WTC11 (cell line): ENCODE measurements around the gene BLMH. TPM values are rescaled to one million over a fixed set of nuclear protein-coding genes. Genes with fewer than 3 reads are reported as not detected.

Experiments used
- ATAC-seq: fragments of 200-7000 bp; cut with Tn5 transposase; 2 replicates; pipeline ENCODE4 v1.10.0; 2021; ENCODE audit warnings: mild to moderate bottlenecking, moderate library complexity
- CTCF ChIA-PET: fragments of 300-600 bp; sonication (Branson Sonifier 250); formaldehyde crosslinking; loops from one replicate; lab custom pipeline; 2021; ENCODE audit warnings: antibody characterized with exemption; lab: Charles Lee
- POLR2A ChIA-PET: fragments of 350-600 bp; sonication (Branson Sonifier 250); formaldehyde crosslinking; loops from one replicate; lab custom pipeline; 2021; ENCODE audit warnings: antibody characterized with exemption; lab: Charles Lee
- DNase-seq: peaks from one replicate; pipeline ENCODE4 v3.0.0; 2021; ENCODE audit warnings: low spot score
- H3K27ac Mint-ChIP-seq: 2 replicates; pipeline ENCODE4 v1.8.0; 2021; ENCODE audit warnings: mixed read lengths
- H3K27me3 Mint-ChIP-seq: 2 replicates; pipeline ENCODE4 v1.8.0; 2021; ENCODE audit warnings: low read depth, mild to moderate bottlenecking, moderate library complexity, mixed read lengths
- H3K36me3 Mint-ChIP-seq: 2 replicates; pipeline ENCODE4 v1.8.0; 2021; ENCODE audit warnings: mixed read lengths
- H3K4me1 Mint-ChIP-seq: 2 replicates; pipeline ENCODE4 v1.8.0; 2022; ENCODE audit warnings: mixed read lengths
- H3K4me3 Mint-ChIP-seq: 2 replicates; pipeline ENCODE4 v1.8.0; 2021; ENCODE audit warnings: mild to moderate bottlenecking, moderate library complexity, mixed read lengths
- H3K9me3 Mint-ChIP-seq: 2 replicates; pipeline ENCODE4 v1.8.0; 2021; ENCODE audit warnings: mixed read lengths
- ELF4 ChIP-seq: sonication (generic); formaldehyde crosslinking; IDR thresholded peaks from 2 replicates; pipeline ENCODE4 v1.8.1; 2022; ENCODE audit warnings: low read depth, mild to moderate bottlenecking, moderate library complexity, missing genetic modification reagents
- GRHL2 ChIP-seq: fragments of 250-450 bp; sonication (Bioruptor Pico); IDR thresholded peaks from 2 replicates; pipeline ENCODE4 v1.8.0; 2022; ENCODE audit warnings: mild to moderate bottlenecking, moderate library complexity; ENCODE audit not compliant: insufficient replicate concordance, severe bottlenecking
- GTF2I ChIP-seq: fragments of 250-450 bp; sonication (Bioruptor Pico); conservative IDR thresholded peaks from 2 replicates; pipeline ENCODE4 v1.4.0; 2021; ENCODE audit warnings: mild to moderate bottlenecking
- MXD4 ChIP-seq: fragments of 250-450 bp; sonication (Bioruptor Pico); IDR thresholded peaks from 2 replicates; pipeline ENCODE4 v1.8.0; 2021; ENCODE audit warnings: mild to moderate bottlenecking, moderate library complexity, borderline replicate concordance
- MYBL2 ChIP-seq: sonication (generic); formaldehyde crosslinking; IDR thresholded peaks from 2 replicates; pipeline ENCODE4 v1.8.1; 2023; ENCODE audit warnings: mild to moderate bottlenecking, moderate library complexity, missing genetic modification reagents
- NFATC4 ChIP-seq: fragments of 250-450 bp; sonication (Bioruptor Pico); IDR thresholded peaks from 2 replicates; pipeline ENCODE4 v1.9.0; 2021; ENCODE audit warnings: mild to moderate bottlenecking
- NR3C1 ChIP-seq: sonication (generic); formaldehyde crosslinking; conservative IDR thresholded peaks from 2 replicates; pipeline ENCODE4 v1.8.1; 2023; ENCODE audit warnings: low read depth, mild to moderate bottlenecking, missing genetic modification reagents
- RELA ChIP-seq: sonication (generic); formaldehyde crosslinking; IDR thresholded peaks from 2 replicates; pipeline ENCODE4 v1.8.1; 2022; ENCODE audit warnings: missing genetic modification reagents, mild to moderate bottlenecking, borderline replicate concordance
- SOX15 ChIP-seq: fragments of 250-450 bp; sonication (Bioruptor Pico); IDR thresholded peaks from 2 replicates; pipeline ENCODE4 v1.9.0; 2021; ENCODE audit warnings: mild to moderate bottlenecking
- TEAD1 ChIP-seq: sonication (generic); formaldehyde crosslinking; IDR thresholded peaks from 2 replicates; pipeline ENCODE4 v1.8.0; 2022; ENCODE audit warnings: mild to moderate bottlenecking, missing genetic modification reagents
- TP53 ChIP-seq: sonication (generic); formaldehyde crosslinking; IDR thresholded peaks from 2 replicates; pipeline ENCODE4 v1.8.1; 2023; ENCODE audit warnings: mild to moderate bottlenecking, missing genetic modification reagents
- ZBTB21 ChIP-seq: sonication (generic); formaldehyde crosslinking; IDR thresholded peaks from 2 replicates; pipeline ENCODE4 v1.8.1; 2023; ENCODE audit warnings: mild to moderate bottlenecking, missing genetic modification reagents, borderline replicate concordance
- ZNF232 ChIP-seq: sonication (generic); formaldehyde crosslinking; IDR thresholded peaks from 2 replicates; pipeline ENCODE4 v1.8.0; 2022; ENCODE audit warnings: mild to moderate bottlenecking, missing genetic modification reagents
- total RNA-seq: library from RNA; stranded (reverse); gene quantifications from 3 replicates; pipeline ENCODE4 v1.2.3, GENCODE V29; 2021
- TF ChIP-seq, protein P1 (sequence below): sonication (generic); formaldehyde crosslinking; IDR thresholded peaks from 2 replicates; pipeline ENCODE4 v1.8.0; 2022; ENCODE audit warnings: mild to moderate bottlenecking, missing genetic modification reagents
- TF ChIP-seq, protein P2 (sequence below): sonication (generic); formaldehyde crosslinking; IDR thresholded peaks from 2 replicates; pipeline ENCODE4 v1.8.0; 2023; ENCODE audit warnings: missing genetic modification reagents
- TF ChIP-seq, protein P3 (sequence below): sonication (generic); formaldehyde crosslinking; IDR thresholded peaks from 2 replicates; pipeline ENCODE4 v1.8.0; 2023; ENCODE audit warnings: mild to moderate bottlenecking, missing genetic modification reagents
- TF ChIP-seq, protein P4 (sequence below): fragments of 250-450 bp; sonication (Bioruptor Pico); IDR thresholded peaks from 2 replicates; pipeline ENCODE4 v1.9.0; 2021; ENCODE audit warnings: mild to moderate bottlenecking
- TF ChIP-seq, protein P5 (sequence below): fragments of 250-450 bp; sonication (Bioruptor Pico); IDR thresholded peaks from 2 replicates; pipeline ENCODE4 v1.9.0; 2021; ENCODE audit warnings: moderate library complexity, mild to moderate bottlenecking, inconsistent platforms, borderline replicate concordance
- TF ChIP-seq, protein P6 (sequence below): sonication (generic); formaldehyde crosslinking; IDR thresholded peaks from 2 replicates; pipeline ENCODE4 v1.8.1; 2023; ENCODE audit warnings: mild to moderate bottlenecking, missing genetic modification reagents, moderate library complexity

Gene BLMH
- total RNA-seq, 1 experiment from 2014 or later = 63.9 TPM

DNA sequence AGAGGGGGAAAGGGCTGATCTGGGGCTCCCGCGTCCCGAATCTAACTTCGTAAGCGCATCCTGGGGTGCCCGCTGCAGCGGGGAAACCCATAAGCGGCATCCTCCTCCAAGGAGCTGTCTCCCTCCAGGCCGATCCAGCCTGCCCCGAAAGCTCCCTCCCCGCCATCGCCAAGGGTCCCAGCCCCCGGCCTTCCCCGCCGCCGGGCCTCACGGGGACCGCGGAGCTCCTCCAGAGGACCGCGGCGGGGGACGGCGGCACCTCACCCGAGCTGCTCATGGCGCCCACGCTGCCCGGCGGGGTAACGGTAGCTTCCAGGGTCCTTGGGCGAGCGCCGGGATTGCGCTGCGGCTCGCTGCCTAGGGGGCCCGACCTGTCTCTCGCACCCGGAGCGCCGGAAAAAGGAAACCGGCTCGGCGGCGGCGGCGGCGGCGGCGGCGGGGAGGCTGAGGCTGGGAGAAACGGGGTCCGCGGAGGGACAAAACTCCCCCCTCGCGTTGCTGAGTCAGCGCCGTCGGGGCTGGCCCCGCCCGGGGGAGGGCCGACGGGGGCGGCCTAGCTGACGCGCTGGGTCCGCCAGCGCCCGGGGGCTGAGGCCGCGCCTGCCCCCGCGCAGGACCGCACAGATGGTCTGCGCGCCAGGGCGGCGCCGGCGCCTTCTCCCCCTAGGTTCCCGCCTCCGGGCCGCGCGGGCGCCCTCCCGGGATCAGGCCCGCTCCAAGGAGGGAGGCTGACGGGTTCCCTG lies at the start of gene BLMH (continued):
- no peak for TF ChIP-seq SOX15 (CRISPR knock-in tag)
- TF ChIP-seq, all 79 proteins: peak for 15

DNA sequence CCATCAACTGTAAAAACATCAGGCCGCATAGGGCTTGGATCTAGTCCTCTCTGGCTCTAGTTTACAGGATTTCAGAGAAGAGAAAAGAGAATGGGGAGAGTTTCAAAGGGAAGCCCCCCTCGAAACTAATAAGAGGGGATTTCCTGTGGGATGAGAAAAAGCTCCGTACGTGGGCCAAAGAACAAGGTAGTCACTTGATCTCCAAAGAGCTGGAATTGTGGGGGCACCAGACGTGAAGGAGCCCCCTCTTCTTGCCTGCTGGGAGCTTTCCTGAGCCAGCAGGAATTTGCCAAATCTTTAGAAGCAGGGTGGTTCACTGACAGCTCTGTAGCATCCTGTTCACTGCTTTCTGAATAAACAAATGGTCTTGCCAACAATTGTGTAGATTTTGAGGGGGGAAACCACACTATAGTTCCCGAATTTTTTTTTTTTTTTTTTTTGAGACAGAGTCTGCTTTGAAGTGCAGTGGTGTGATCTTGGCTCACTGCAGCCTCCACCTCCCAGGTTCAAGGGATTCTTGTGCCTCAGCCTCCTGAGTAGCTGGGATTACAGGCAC lies 49.1 kb upstream of the BLMH start:
- no peak for TF ChIP-seq NFATC4 (CRISPR knock-in tag)
- TF ChIP-seq, protein P1, sequence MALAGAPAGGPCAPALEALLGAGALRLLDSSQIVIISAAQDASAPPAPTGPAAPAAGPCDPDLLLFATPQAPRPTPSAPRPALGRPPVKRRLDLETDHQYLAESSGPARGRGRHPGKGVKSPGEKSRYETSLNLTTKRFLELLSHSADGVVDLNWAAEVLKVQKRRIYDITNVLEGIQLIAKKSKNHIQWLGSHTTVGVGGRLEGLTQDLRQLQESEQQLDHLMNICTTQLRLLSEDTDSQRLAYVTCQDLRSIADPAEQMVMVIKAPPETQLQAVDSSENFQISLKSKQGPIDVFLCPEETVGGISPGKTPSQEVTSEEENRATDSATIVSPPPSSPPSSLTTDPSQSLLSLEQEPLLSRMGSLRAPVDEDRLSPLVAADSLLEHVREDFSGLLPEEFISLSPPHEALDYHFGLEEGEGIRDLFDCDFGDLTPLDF (CRISPR knock-in tag) = no peak
- no peak for TF ChIP-seq TP53
- TF ChIP-seq, protein P2, sequence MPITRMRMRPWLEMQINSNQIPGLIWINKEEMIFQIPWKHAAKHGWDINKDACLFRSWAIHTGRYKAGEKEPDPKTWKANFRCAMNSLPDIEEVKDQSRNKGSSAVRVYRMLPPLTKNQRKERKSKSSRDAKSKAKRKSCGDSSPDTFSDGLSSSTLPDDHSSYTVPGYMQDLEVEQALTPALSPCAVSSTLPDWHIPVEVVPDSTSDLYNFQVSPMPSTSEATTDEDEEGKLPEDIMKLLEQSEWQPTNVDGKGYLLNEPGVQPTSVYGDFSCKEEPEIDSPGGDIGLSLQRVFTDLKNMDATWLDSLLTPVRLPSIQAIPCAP (CRISPR knock-in tag) = no peak
- no peak for TF ChIP-seq GTF2I
- no peak for TF ChIP-seq ZBTB21 (CRISPR knock-in tag)
- TF ChIP-seq, protein P3, sequence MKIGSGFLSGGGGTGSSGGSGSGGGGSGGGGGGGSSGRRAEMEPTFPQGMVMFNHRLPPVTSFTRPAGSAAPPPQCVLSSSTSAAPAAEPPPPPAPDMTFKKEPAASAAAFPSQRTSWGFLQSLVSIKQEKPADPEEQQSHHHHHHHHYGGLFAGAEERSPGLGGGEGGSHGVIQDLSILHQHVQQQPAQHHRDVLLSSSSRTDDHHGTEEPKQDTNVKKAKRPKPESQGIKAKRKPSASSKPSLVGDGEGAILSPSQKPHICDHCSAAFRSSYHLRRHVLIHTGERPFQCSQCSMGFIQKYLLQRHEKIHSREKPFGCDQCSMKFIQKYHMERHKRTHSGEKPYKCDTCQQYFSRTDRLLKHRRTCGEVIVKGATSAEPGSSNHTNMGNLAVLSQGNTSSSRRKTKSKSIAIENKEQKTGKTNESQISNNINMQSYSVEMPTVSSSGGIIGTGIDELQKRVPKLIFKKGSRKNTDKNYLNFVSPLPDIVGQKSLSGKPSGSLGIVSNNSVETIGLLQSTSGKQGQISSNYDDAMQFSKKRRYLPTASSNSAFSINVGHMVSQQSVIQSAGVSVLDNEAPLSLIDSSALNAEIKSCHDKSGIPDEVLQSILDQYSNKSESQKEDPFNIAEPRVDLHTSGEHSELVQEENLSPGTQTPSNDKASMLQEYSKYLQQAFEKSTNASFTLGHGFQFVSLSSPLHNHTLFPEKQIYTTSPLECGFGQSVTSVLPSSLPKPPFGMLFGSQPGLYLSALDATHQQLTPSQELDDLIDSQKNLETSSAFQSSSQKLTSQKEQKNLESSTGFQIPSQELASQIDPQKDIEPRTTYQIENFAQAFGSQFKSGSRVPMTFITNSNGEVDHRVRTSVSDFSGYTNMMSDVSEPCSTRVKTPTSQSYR (CRISPR knock-in tag) = no peak
- no peaks in the 10 kb centered on the region for H3K36me3 Mint-ChIP-seq
- peaks cover 7% of the 10 kb centered on the region for H3K9me3 Mint-ChIP-seq
- 0 out of 2 replicates have a peak overlapping the region, but pooled peaks have one; percentile 63 for H3K27ac Mint-ChIP-seq
- ChIA-PET CTCF (interaction anchor here (0.6 to 4.3 kb wide), 18 partner anchors 9 to 506 kb away, joined by 3 to 15 read pairs (median 4); partner anchors contain the start of gene GOSR1), POLR2A (interaction anchor here (0.7 kb wide), 1 partner anchor 418 kb away, joined by 5 read pairs; no protein-coding TSS in a partner anchor)
- H3K27me3 Mint-ChIP-seq = peaks cover 64% of the 10 kb centered on the region
- DNase-seq = no peak
- peaks cover 14% of the 10 kb centered on the region for H3K4me1 Mint-ChIP-seq
- H3K4me3 Mint-ChIP-seq = no peak overlapping the region
- ATAC-seq = no peak

DNA sequence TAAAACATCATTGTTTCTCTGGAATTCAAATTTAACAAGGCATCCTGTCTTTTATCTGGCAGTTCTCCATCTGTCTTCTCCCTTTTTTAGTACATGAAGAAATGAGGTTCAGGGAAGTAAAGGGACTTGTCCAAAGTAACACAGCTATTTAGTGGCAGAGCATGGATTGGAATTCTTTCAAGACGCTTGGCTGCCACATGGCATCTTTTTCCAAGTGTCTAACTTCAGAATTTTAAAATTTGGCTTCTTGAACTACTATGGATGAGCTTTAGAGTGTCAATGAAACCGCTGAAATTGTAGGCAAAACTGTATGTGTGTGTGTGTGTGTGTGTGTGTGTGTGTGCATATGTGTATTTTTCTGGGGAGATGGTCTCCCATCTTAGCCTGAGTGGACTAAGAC lies 47.3 kb upstream of the BLMH start:
- Mint-ChIP-seq H3K4me1 (peaks cover 14% of the 10 kb centered on the region), H3K4me3 (no peak overlapping the region), H3K27ac (no peak overlapping the region), H3K36me3 (no peaks in the 10 kb centered on the region), H3K9me3 (peaks cover 10% of the 10 kb centered on the region), H3K27me3 (peaks cover 57% of the 10 kb centered on the region)
- DNase-seq = no peak
- ChIA-PET POLR2A (no interaction called here), CTCF (interaction anchor here (0.7 to 4.3 kb wide), 5 partner anchors 37 to 718 kb away, joined by 3 to 15 read pairs (median 3); no protein-coding TSS in a partner anchor)
- ATAC-seq = no peak
- TF ChIP-seq, protein P4, sequence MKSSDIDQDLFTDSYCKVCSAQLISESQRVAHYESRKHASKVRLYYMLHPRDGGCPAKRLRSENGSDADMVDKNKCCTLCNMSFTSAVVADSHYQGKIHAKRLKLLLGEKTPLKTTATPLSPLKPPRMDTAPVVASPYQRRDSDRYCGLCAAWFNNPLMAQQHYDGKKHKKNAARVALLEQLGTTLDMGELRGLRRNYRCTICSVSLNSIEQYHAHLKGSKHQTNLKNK = no peak
- TF ChIP-seq GRHL2 (CRISPR knock-in tag) (no peak), ZNF232 (CRISPR knock-in tag) (no peak), MXD4 (CRISPR knock-in tag) (no peak), TEAD1 (CRISPR knock-in tag) (no peak), NR3C1 (no peak), MYBL2 (CRISPR knock-in tag) (no peak), ELF4 (no peak), TP53 (no peak), RELA (CRISPR knock-in tag) (no peak)
- TF ChIP-seq, protein P5, sequence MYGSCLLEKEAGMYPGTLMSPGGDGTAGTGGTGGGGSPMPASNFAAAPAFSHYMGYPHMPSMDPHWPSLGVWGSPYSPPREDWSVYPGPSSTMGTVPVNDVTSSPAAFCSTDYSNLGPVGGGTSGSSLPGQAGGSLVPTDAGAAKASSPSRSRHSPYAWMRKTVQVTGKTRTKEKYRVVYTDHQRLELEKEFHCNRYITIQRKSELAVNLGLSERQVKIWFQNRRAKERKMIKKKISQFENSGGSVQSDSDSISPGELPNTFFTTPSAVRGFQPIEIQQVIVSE (CRISPR knock-in tag) = no peak
- TF ChIP-seq, protein P2 (CRISPR knock-in tag) = no peak
- TF ChIP-seq, protein P6, sequence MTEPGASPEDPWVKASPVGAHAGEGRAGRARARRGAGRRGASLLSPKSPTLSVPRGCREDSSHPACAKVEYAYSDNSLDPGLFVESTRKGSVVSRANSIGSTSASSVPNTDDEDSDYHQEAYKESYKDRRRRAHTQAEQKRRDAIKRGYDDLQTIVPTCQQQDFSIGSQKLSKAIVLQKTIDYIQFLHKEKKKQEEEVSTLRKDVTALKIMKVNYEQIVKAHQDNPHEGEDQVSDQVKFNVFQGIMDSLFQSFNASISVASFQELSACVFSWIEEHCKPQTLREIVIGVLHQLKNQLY (CRISPR knock-in tag) = no peak
